ENCODE data around the gene DEPDC1B. TPM values are rescaled to one million over a fixed set of nuclear protein-coding genes. Genes with fewer than 3 reads are reported as not detected.
"Not testable (repeated sequence)": the region's sequence is repeated elsewhere in the genome, so short reads cannot be mapped to it uniquely, and the experiment has no call there.

The DEPDC1B gene
- total RNA-seq, 6 experiments from 2014 or later: 2.7 to 8.5 (median 6.5) TPM

DNA sequence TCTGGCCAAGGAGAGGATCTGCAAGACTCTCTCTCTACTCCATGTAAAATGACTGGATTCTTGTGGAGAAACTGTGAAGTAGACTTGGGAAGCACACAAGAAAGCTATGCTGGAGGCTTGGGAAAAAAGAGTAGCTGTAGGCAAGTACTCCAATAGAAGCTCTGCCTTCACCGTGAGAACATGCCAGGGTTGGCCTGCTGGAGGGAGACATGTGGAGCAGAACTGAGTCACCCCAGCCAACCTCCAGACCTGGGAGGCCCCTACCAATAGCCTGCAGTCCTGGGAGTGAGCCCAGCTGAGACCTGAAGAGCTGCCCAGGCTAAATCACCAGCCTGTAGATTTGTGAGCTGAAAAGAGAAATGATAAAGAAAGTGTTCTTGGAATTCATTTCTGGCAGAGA, 66.6 kb downstream of the DEPDC1B start:
- Mint-ChIP-seq H3K27ac (peak overlapping the region; percentile 81), H3K36me3 (ENCODE audit: low read depth) (peaks cover 11% of the 10 kb centered on the region), H3K4me1 (ENCODE audit: low read depth) (peaks cover 21% of the 10 kb centered on the region), H3K4me3 (peak overlapping the region; percentile 13; the same call in 1 of the 2 replicates), H3K9me3 (no peaks in the 10 kb centered on the region; the same call in 1 of the 2 replicates), H3K27me3 (ENCODE audit: insufficient read depth) (no peaks in the 10 kb centered on the region; the same call in 1 of the 2 replicates)
- TF ChIP-seq, protein P1, sequence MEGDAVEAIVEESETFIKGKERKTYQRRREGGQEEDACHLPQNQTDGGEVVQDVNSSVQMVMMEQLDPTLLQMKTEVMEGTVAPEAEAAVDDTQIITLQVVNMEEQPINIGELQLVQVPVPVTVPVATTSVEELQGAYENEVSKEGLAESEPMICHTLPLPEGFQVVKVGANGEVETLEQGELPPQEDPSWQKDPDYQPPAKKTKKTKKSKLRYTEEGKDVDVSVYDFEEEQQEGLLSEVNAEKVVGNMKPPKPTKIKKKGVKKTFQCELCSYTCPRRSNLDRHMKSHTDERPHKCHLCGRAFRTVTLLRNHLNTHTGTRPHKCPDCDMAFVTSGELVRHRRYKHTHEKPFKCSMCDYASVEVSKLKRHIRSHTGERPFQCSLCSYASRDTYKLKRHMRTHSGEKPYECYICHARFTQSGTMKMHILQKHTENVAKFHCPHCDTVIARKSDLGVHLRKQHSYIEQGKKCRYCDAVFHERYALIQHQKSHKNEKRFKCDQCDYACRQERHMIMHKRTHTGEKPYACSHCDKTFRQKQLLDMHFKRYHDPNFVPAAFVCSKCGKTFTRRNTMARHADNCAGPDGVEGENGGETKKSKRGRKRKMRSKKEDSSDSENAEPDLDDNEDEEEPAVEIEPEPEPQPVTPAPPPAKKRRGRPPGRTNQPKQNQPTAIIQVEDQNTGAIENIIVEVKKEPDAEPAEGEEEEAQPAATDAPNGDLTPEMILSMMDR (IDR thresholded peaks at IDR 0.05): no peak
- peak; percentile 83 for DNase-seq

DNA sequence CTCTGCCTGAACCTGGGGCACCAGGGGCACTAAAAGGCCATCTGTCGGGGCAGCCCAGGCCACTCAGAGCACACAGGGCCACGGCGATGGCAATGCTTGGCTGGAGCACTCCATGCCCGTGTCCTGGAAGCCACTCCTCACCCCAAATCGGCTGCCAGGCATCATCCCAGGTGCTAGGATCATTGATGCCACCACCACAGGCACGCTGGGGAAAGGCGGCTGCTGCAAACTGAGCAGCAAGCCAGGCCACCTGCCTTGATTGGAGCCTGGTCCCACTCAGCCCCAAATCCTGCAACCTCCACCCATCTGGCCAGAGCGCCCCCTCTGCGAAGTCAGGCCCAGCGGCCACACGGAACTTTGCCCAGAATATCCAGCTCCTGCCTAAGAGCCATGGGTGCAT, 67.8 kb downstream of the DEPDC1B start:
- Mint-ChIP-seq H3K4me1 (ENCODE audit: low read depth) (peaks cover 21% of the 10 kb centered on the region), H3K9me3 (no peaks in the 10 kb centered on the region; the same call in 1 of the 2 replicates), H3K27me3 (ENCODE audit: insufficient read depth) (no peaks in the 10 kb centered on the region; the same call in 1 of the 2 replicates), H3K36me3 (ENCODE audit: low read depth) (peaks cover 11% of the 10 kb centered on the region), H3K4me3 (no peak overlapping the region), H3K27ac (no peak overlapping the region)
- no peak for DNase-seq
- TF ChIP-seq, protein P1 (IDR thresholded peaks at IDR 0.05): no peak

DNA sequence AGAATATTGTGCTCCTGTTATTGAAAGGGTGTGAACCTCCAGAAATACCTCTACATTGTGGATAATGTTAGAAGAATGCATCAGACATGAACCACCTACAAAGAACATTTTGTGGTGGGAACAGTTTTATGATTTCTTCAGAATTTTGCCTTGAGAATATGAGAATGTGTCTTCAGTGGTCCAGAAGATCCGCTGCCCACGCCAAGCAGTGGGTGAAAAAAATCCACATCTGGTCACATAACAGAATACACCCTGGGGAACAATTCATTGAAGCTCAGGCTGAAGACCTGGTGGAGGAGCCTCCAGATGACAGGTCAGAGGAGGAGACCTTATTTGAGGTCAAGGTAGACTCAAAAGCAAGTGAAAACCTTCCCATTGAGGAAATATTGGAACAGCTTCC, 69.1 kb downstream of the DEPDC1B start:
- Mint-ChIP-seq H3K4me3 (no peak overlapping the region), H3K36me3 (ENCODE audit: low read depth) (peaks cover 12% of the 10 kb centered on the region), H3K27ac (no peak overlapping the region), H3K9me3 (no peaks in the 10 kb centered on the region; the same call in 1 of the 2 replicates), H3K4me1 (ENCODE audit: low read depth) (peaks cover 15% of the 10 kb centered on the region), H3K27me3 (ENCODE audit: insufficient read depth) (no peaks in the 10 kb centered on the region; the same call in 1 of the 2 replicates)
- DNase-seq: no peak
- TF ChIP-seq, protein P1 (IDR thresholded peaks at IDR 0.05): no peak

GRCh38 chr5:60630179-60630578, 69.8 kb downstream of the DEPDC1B start:
- no peak overlapping the region for H3K4me3 Mint-ChIP-seq
- H3K4me1 Mint-ChIP-seq (ENCODE audit: low read depth): peaks cover 13% of the 10 kb centered on the region
- H3K36me3 Mint-ChIP-seq (ENCODE audit: low read depth): peaks cover 10% of the 10 kb centered on the region
- TF ChIP-seq, protein P1 (IDR thresholded peaks at IDR 0.05): no peak
- H3K9me3 Mint-ChIP-seq: no peaks in the 10 kb centered on the region
- no peaks in the 10 kb centered on the region; the same call in 1 of the 2 replicates for H3K27me3 Mint-ChIP-seq (ENCODE audit: insufficient read depth)
- no peak for DNase-seq
- no peak overlapping the region for H3K27ac Mint-ChIP-seq

DNA sequence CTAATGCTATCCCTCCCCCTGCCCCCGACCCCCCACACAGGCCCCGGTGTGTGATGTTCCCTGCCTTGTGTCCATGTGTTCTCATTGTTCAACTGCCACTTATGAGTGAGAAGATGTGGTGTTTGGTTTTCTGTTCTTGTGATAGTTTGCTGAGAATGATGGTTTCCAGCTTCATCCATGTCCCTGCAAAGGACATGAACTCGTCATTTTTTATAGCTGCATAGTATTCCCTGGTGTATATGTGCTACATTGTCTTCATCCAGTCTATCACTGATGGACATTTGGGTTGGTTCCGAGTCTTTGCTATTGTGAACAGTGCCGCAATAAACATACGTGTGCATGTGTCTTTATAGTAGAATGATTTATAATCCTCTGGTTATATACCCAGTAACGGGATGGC, 75.1 kb downstream of the DEPDC1B start:
- DNase-seq; H3K4me3 Mint-ChIP-seq; H3K9me3 Mint-ChIP-seq; H3K27ac Mint-ChIP-seq; H3K36me3 Mint-ChIP-seq (ENCODE audit: low read depth); H3K27me3 Mint-ChIP-seq (ENCODE audit: insufficient read depth); H3K4me1 Mint-ChIP-seq (ENCODE audit: low read depth): not testable (repeated sequence)

DNA sequence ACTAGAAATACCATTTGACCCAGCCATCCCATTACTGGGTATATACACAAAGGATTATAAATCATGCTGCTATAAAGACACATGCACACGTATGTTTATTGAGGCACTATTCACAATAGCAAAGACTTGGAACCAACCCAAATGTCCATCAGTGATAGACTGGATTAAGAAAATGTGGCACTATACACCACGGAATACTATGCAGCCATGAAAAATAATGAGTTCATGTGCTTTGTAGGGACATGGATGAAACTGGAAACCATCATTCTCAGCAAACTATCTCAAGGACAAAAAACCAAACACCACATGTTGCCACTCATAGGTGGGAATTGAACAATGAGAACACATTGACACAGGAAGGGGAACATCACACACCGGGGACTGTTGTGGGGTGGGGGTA, 79.2 kb downstream of the DEPDC1B start:
- not testable (repeated sequence) for H3K4me1 Mint-ChIP-seq (ENCODE audit: low read depth); H3K27me3 Mint-ChIP-seq (ENCODE audit: insufficient read depth); H3K36me3 Mint-ChIP-seq (ENCODE audit: low read depth); H3K4me3 Mint-ChIP-seq; H3K27ac Mint-ChIP-seq; DNase-seq; H3K9me3 Mint-ChIP-seq

GRCh38 chr5:60613826-60614225, 86.1 kb downstream of the DEPDC1B start:
- no peaks in the 10 kb centered on the region for H3K9me3 Mint-ChIP-seq
- H3K36me3 Mint-ChIP-seq (ENCODE audit: low read depth): peaks cover 6% of the 10 kb centered on the region
- H3K27ac Mint-ChIP-seq: no peak overlapping the region
- no peaks in the 10 kb centered on the region; the same call in 1 of the 2 replicates for H3K27me3 Mint-ChIP-seq (ENCODE audit: insufficient read depth)
- H3K4me1 Mint-ChIP-seq (ENCODE audit: low read depth): peaks cover 13% of the 10 kb centered on the region
- no peak overlapping the region for H3K4me3 Mint-ChIP-seq
- no peak for DNase-seq
- TF ChIP-seq, protein P1 (IDR thresholded peaks at IDR 0.05): no peak

Data from HFFc6 (cell line).